Activated CD4-positive, alpha-beta T cell treated with anti-CD3 and anti-CD28 coated beads, Interleukin-2, amount 10 ng/mL, durations not matched to agents 7 days and 5 days (primary cell): ENCODE data around the gene SSTR3. TPM values are rescaled to one million over a fixed set of nuclear protein-coding genes. Genes with fewer than 3 reads are reported as not detected.

Source experiments
- CTCF ChIA-PET: fragments of 350-600 bp; sonication (Branson Sonifier 250); formaldehyde crosslinking; loops from one replicate; lab custom pipeline; 2021; ENCODE audit warnings: antibody characterized with exemption; lab: Charles Lee
- POLR2A ChIA-PET: fragments of 350-600 bp; sonication (Branson Sonifier 250); formaldehyde crosslinking; loops from one replicate; lab custom pipeline; 2021; ENCODE audit warnings: antibody characterized with exemption; lab: Charles Lee
- DNase-seq: peaks from one replicate; pipeline ENCODE4 v3.0.0-alpha.2; 2020
- H3K27ac Mint-ChIP-seq: one replicate; pipeline ENCODE4 v1.8.0; 2021; ENCODE audit warnings: mild to moderate bottlenecking, moderate library complexity, mixed read lengths
- H3K27me3 Mint-ChIP-seq: one replicate; pipeline ENCODE4 v1.8.0; 2021; ENCODE audit warnings: mixed read lengths
- H3K36me3 Mint-ChIP-seq: one replicate; pipeline ENCODE4 v1.8.0; 2021; ENCODE audit warnings: low read depth, mixed read lengths
- H3K4me1 Mint-ChIP-seq: one replicate; pipeline ENCODE4 v1.8.0; 2021; ENCODE audit warnings: mixed read lengths
- H3K4me3 Mint-ChIP-seq: one replicate; pipeline ENCODE4 v1.8.0; 2021; ENCODE audit warnings: mild to moderate bottlenecking, moderate library complexity, mixed read lengths
- H3K9me3 Mint-ChIP-seq: one replicate; pipeline ENCODE4 v1.8.0; 2021; ENCODE audit warnings: mixed read lengths
- total RNA-seq, 2 experiments: library from RNA; stranded (reverse); gene quantifications; one replicate each; pipeline ENCODE4 v1.2.3, GENCODE V29; 2021

The SSTR3 gene
- total RNA-seq, 2 experiments from 2014 or later = 10.1 to 10.2 TPM

DNA sequence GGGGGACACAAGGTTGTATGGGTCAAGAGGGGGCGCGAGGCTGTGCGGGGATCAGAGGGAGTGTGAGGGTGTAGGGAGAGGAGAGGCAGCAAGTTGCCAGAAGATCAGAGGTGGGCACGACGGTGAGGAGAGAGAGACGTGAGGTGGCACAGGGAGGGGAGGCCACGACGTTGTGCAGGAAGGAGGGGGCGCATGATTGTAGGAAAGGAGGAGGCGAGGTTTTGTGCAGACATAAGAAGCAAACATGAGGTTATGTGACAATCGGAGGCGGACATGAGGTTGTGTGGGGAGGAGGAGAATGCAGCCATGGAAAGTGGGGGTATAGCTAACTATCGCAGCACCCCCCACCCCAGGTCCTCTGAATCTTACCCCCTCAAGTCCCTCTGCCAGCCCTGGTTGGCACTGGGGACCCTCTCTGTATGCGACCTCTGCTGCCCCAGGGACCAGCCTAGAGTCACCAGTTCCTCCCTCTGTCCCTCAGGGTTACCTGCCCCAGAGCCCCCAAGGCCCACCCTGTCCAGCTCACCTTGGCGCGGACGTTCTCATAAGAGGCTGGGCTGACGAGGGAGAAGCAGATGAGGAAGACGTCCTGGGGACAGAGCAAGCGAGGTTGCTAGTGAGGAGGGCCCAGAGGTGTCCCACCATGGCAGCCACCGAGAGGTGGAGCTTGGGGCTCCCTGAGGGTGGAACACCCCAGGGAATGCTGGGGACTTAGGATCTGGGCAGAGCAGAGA lies 19.3 kb upstream of the SSTR3 start:
- Mint-ChIP-seq H3K27ac (peak overlapping the region; percentile 100), H3K4me1 (peaks cover 92% of the 10 kb centered on the region), H3K27me3 (no peaks in the 10 kb centered on the region), H3K9me3 (no peaks in the 10 kb centered on the region), H3K36me3 (peaks cover 81% of the 10 kb centered on the region), H3K4me3 (peak overlapping the region; percentile 76)
- ChIA-PET POLR2A (interaction anchor here (0.9 to 2.0 kb wide), 2 partner anchors 10 to 11 kb away, joined by 4 to 5 read pairs; no protein-coding TSS in a partner anchor), CTCF (interaction anchor here (0.6 to 7.1 kb wide), 3 partner anchors 11 to 185 kb away, joined by 4 to 80 read pairs (median 26); partner anchors contain the start of gene RAC2)
- peak; percentile 52 for DNase-seq

GRCh38 chr22:37230673-37231405 lies 18.6 kb upstream of the SSTR3 start:
- Mint-ChIP-seq H3K4me1 (peaks cover 92% of the 10 kb centered on the region), H3K36me3 (peaks cover 81% of the 10 kb centered on the region), H3K9me3 (no peaks in the 10 kb centered on the region), H3K27ac (peak overlapping the region; percentile 100), H3K4me3 (peak overlapping the region; percentile 76), H3K27me3 (no peaks in the 10 kb centered on the region)
- peak; percentile 84 for DNase-seq
- ChIA-PET POLR2A (interaction anchor here (0.9 to 2.0 kb wide), 3 partner anchors 10 to 13 kb away, joined by 3 to 5 read pairs (median 4); no protein-coding TSS in a partner anchor), CTCF (interaction anchor here (0.6 to 7.1 kb wide), 6 partner anchors 11 to 185 kb away, joined by 3 to 80 read pairs (median 6); partner anchors contain the start of gene RAC2)

DNA sequence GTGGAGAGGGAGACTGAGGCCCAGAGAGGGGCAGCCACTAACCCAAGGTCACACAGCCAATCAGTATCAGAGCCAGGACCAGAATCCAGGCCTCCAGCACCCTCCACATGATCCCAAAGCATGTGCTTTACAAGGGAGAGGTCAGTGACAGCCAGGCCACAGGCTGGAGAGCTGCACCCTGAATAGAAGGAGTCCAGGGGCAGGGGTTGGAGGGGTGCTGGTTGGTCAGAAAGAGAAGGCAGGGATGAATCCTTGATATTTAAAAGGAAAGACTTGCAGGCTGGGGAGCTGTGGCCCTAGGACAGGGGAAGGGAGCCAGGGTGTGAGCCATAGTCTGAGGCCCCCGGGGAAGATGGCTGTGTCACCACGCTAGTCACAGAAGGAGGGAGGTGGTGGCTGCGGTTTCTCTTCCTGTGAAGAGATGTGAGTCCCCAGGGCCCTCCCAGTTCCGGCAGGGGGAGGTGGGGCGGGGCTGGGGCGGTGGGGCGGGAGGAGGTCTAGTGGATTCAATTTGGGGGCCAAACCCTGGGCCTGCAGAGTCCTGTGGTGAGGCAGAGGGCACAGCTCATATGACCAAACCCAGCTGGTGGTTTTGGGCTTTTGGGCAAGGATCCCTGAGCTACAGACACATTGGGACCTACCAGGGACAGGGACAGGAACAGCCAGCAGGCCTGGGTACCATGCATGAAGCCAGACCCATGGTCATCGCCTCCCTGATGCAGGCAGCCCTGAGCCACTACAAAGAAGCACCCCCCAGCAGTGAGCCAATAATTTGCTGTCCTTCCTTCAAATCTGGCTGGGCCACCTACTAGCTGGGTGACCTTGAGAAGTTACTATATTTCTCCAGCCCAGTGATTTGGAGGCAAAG lies 17.8 kb upstream of the SSTR3 start:
- Mint-ChIP-seq H3K27me3 (no peaks in the 10 kb centered on the region), H3K9me3 (no peaks in the 10 kb centered on the region), H3K36me3 (peaks cover 81% of the 10 kb centered on the region), H3K4me1 (peaks cover 92% of the 10 kb centered on the region), H3K4me3 (peak overlapping the region; percentile 76), H3K27ac (peak overlapping the region; percentile 100)
- DNase-seq = peak; percentile 95
- POLR2A ChIA-PET = interaction anchor here (0.9 to 2.0 kb wide), 5 partner anchors 11 to 15 kb away, joined by 3 to 5 read pairs (median 4); partner anchors contain the start of gene RAC2
- CTCF ChIA-PET = interaction anchor here (0.7 to 7.1 kb wide), 9 partner anchors 8 to 252 kb away, joined by 3 to 80 read pairs (median 4); partner anchors contain the start of gene RAC2

DNA sequence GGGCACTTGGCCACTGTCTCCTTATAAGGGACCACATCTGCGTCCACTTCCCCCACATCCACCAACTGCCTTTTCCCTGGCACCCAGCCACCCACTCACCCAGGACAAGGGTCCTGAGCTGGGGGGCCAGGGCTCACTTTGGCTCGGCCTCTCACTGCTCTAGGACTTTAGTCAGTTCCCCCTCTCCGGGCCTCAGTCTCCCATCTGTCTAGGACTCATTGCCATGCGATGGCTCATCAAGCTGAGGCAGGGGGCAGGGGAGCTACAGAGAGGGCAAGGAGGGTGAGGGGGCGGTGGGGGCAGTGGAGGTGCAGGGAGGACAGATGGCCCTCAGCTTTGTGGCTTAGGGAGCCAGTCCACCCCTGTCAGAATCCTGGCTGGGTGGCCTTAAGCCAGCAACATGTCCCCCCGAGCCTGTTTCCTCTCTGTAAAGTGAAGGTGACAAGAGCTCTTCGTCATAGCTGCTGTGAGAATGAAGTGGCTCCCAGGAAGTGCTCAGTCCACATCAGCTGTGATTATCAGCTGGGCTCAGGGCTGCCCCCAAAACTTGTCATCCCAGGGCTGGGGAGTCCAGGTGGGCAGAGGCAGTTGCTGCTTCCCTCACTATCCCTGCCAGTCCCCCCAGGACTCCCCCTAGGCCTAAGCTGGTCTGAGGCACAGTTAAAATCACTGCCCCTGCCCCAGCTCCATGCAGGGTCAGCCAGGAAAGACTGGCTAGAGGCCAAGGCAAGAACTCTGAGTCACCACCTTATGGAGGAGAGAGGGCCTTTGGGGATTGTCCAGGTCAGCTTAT lies 16.9 kb upstream of the SSTR3 start:
- peaks cover 81% of the 10 kb centered on the region for H3K36me3 Mint-ChIP-seq
- CTCF ChIA-PET = interaction anchor here (0.7 to 7.1 kb wide), 7 partner anchors 9 to 251 kb away, joined by 3 to 80 read pairs (median 9); partner anchors contain the start of gene RAC2
- POLR2A ChIA-PET = interaction anchor here (1.1 kb wide), 2 partner anchors 13 to 15 kb away, joined by 4 to 5 read pairs; partner anchors contain the start of gene RAC2
- DNase-seq = peak; percentile 51
- H3K4me1 Mint-ChIP-seq = peaks cover 92% of the 10 kb centered on the region
- H3K27ac Mint-ChIP-seq = peak overlapping the region; percentile 100
- no peaks in the 10 kb centered on the region for H3K27me3 Mint-ChIP-seq
- H3K4me3 Mint-ChIP-seq = peak overlapping the region; percentile 76
- peaks cover 2% of the 10 kb centered on the region for H3K9me3 Mint-ChIP-seq

- H3K4me1 Mint-ChIP-seq = peaks cover 92% of the 10 kb centered on the region
- peaks cover 81% of the 10 kb centered on the region for H3K36me3 Mint-ChIP-seq
- POLR2A ChIA-PET = interaction anchor here (0.6 to 0.7 kb wide), 2 partner anchors 10 to 14 kb away, joined by 3 read pairs; no protein-coding TSS in a partner anchor
- peaks cover 7% of the 10 kb centered on the region for H3K9me3 Mint-ChIP-seq
- H3K4me3 Mint-ChIP-seq = peak overlapping the region; percentile 76
- no peaks in the 10 kb centered on the region for H3K27me3 Mint-ChIP-seq
- CTCF ChIA-PET = interaction anchor here (0.6 to 7.1 kb wide), 6 partner anchors 8 to 141 kb away, joined by 3 to 80 read pairs (median 11); partner anchors contain the start of gene RAC2
- H3K27ac Mint-ChIP-seq = peak overlapping the region; percentile 100
- DNase-seq = peak; percentile 61
Observed at GRCh38 chr22:37228106-37229011, 16.1 kb upstream of the SSTR3 start.

DNA sequence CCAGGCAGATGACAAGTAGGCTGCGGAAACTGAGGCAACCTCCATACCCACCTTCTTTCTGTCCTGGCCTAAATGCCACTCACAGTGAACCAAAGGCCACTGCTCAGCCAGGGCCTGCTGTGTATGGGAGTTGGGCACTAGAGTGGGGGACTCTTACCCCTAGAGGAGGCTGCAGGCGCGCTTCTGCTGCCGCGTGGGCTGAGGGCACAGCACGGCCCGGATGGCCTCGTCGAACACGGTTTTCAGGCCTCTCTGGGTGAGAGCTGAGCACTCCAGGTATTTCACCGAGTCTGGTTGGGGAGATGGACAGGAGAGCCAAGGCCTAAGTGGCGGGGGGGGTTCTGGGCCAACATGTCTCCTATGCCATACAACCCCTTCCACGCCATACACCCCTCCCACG lies 14.2 kb upstream of the SSTR3 start:
- peak overlapping the region; percentile 95 for H3K27ac Mint-ChIP-seq
- peaks cover 12% of the 10 kb centered on the region for H3K9me3 Mint-ChIP-seq
- no peaks in the 10 kb centered on the region for H3K27me3 Mint-ChIP-seq
- H3K4me1 Mint-ChIP-seq = peaks cover 92% of the 10 kb centered on the region
- ChIA-PET CTCF (no interaction called here), POLR2A (no interaction called here)
- peaks cover 86% of the 10 kb centered on the region for H3K36me3 Mint-ChIP-seq
- no peak for DNase-seq
- H3K4me3 Mint-ChIP-seq = no peak overlapping the region

DNA sequence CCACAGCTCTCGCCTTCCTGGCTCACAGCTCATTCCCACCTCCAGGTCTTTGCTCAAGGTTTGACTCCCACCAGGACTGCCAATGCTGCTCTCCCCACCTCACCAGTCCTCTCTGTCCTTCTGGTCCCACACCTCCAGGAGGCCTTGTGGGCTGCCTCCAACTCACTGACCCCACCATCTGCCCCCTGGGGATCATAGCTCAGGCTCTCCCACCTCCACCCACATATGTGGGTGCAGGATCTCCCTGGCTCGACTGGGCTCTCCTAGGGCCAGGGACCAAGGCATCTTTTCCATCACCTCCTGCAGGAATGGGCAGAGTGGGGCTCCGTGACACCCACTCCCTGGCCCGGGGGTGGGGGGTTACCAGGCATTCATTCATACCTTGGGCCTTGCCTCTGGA lies 13.8 kb upstream of the SSTR3 start:
- ChIA-PET POLR2A (no interaction called here), CTCF (interaction anchor here (0.5 to 1.7 kb wide), 2 partner anchors 18 to 339 kb away, joined by 3 to 4 read pairs; partner anchors contain the start of gene RAC2)
- peaks cover 92% of the 10 kb centered on the region for H3K4me1 Mint-ChIP-seq
- H3K36me3 Mint-ChIP-seq = peaks cover 86% of the 10 kb centered on the region
- H3K27ac Mint-ChIP-seq = peak overlapping the region; percentile 95
- H3K27me3 Mint-ChIP-seq = no peaks in the 10 kb centered on the region
- peaks cover 16% of the 10 kb centered on the region for H3K9me3 Mint-ChIP-seq
- H3K4me3 Mint-ChIP-seq = no peak overlapping the region
- DNase-seq = no peak

- Mint-ChIP-seq H3K4me3 (no peak overlapping the region), H3K36me3 (peaks cover 86% of the 10 kb centered on the region), H3K9me3 (peaks cover 22% of the 10 kb centered on the region), H3K27ac (peak overlapping the region; percentile 95), H3K4me1 (peaks cover 92% of the 10 kb centered on the region), H3K27me3 (no peaks in the 10 kb centered on the region)
- DNase-seq = no peak
- ChIA-PET POLR2A (no interaction called here), CTCF (interaction anchor here (0.5 to 1.7 kb wide), 4 partner anchors 19 to 340 kb away, joined by 3 to 4 read pairs (median 4); partner anchors contain the start of gene RAC2)
Observed at GRCh38 chr22:37225481-37225880, 13.2 kb upstream of the SSTR3 start.

DNA sequence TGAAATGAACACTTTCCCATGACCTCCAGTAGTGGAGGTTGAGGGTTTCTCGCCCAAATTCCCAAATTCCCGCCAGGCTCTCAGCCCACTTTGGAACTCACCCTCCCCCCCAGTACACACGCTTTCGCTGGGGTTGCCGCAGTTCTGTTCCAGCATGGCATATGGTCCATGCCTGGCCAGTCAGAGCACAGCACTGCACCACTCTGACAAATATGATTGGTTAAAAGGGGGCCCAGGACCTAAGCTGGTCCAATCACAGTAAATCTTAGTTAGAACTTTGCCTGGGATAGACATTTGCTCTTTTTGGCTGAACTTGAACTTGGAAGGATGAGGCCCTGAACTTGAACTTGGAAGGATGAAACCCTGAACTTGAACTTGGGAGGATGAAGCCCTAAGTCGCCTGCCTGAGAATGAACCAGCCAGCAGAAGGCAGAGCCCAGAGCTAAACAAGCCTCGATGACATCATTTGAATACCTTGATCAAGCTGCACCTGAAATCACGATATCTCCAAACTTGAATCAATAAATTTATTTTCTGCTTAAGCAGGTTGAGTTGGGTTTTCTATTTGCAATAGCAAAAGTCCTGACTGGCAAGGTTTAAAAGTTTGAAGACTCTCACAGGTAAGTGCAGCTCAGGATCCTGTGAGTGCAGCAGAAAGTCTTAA lies 12.6 kb upstream of the SSTR3 start:
- POLR2A ChIA-PET = no interaction called here
- Mint-ChIP-seq H3K4me1 (peaks cover 91% of the 10 kb centered on the region), H3K27ac (peak overlapping the region; percentile 95), H3K9me3 (peaks cover 22% of the 10 kb centered on the region), H3K27me3 (no peaks in the 10 kb centered on the region), H3K36me3 (peaks cover 86% of the 10 kb centered on the region), H3K4me3 (peak overlapping the region; percentile 75)
- CTCF ChIA-PET = interaction anchor here (0.8 to 1.7 kb wide), 5 partner anchors 19 to 145 kb away, joined by 3 to 6 read pairs (median 4); partner anchors contain the start of gene RAC2
- no peak for DNase-seq
